Activated naive CD4-positive, alpha-beta T cell (primary cell): ENCODE results near the gene AOAH.
"Not testable (repeated sequence)": the region's sequence is repeated elsewhere in the genome, so short reads cannot be mapped to it uniquely, and the experiment has no call there.

Source experiments
- DNase-seq, 4 experiments: peaks; one replicate each; lab custom pipeline; 2025; lab: John Stamatoyannopoulos, UW

AOAH gene

DNA sequence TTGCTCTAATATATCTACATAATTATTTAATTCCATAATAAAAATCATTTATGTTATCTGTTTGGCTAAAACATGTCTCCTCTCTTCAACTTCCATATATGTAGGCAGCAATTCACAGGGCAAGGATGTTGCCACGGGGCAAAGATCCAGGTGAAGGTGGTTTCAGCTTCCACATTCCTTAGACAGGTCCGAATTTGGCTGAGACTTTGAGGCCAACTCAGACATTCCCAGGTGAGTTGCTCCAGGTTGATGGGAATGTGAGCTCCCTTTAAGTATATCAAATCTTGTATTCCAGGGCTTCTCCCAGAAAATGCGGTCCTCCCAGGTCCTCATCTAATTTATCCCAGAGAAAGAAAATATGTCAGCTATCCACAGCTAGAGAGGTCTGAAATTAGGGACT is 15.1 kb upstream of the AOAH start:
- DNase-seq: no peak

DNA sequence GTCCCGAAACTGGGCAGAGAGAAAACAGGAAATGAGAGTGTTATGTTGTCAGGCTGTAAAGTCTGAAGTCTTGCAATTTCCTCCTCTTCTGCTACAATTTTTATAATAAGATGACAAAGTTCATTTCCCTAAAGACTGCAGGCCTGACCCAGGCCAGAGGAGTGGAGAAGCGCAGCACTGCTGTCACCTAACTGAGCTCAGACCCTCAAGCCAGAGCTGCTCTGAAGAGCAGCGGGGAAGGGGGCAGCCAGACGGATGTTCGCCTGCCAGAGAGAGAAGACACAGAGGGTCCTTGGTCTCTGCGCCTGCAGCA is 12.6 kb upstream of the AOAH start:
- DNase-seq: no peak

DNA sequence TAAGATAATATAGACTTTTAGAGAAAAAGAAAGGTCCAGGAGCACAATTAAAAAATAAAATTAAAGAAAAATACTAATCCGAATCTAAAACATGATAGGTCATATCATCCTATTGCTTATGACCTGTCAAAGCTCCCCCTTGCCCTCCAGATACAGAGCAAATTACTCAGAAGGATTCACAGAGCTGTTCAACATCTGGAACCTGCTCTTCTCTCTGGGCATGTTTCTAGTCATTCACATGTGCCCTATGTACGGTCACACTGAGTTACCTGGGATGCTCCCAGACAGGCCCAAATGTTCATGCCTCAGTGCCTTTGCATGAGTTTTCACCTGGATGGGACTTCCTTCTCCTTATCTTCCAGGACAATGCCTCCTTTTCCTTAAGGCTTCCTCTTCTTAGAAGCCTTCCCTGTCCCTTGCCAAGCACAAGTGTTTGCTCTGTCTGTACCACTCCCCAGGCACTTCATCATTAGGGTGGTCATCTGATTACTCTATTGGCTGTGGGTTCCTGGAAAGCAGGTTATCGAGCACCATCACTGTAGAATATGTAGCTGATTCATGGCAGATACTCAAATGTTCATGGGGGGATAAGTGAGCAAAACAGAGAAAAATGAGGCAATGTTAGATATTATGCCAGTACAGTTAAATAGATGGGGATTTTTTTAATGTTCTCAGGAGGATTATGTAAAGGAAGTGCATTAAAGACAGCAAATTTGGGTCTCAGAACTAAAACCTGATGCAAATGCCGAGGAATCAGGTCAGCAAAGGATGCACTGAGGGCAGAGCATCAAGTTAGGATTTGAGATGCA is 12.0 kb upstream of the AOAH start:
- no peak for DNase-seq

DNA sequence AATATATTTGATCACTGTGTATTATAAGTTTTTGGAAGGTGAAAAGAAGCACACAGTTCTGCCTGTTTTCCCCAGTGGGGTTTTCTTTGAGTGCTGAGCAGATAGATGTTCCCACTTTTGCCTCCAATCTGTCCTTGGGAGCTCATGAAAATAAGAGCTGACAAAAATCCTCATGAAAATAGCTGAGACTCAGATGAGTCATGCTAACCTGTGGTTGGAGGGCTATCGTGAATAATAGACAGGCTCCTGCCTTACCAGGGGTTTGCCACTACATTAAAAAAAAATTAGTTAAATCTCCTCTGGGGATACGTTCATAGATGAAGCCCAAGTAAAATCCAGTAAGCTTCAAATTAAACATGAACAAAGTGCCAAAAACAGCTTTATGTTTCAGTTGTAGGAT is 10.9 kb upstream of the AOAH start:
- no peak for DNase-seq

DNA sequence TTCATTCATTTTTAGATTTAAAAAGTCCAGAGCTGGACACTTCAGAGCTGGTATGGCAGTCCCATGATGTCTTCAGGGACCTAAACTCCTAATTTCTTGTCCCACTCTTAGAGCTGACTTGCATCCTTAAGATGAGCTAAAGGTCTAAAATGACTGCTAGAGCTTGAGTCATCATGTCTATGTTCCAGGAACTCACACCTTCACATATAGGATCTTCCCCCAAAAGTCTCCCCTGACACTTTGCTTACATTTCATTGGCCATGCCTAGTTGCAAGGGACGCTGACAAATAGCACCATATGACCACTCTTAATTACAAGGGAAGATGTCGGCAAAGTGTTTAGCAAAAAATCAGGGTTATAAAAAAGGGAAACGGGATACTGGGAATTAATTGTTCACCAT is 10.4 kb upstream of the AOAH start:
- DNase-seq: no peak

DNA sequence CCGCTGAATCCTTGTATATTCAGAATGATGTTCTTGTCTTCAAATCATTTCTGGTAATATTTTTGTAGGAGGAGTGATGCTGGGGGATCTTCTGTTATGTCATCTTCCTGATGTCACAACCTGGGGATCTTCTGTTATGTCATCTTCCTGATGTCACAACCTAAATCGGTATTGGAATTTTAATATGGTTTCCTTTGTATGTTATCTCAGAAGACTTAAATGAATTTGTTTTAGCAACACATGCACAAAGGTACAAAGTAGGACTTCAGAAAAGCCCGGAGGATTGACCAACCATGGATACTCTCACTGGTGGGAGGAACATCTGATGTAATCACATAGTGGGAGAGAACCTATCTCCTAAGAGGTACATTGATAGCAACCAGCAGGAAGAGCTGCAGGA is 9.1 kb upstream of the AOAH start:
- DNase-seq: no peak

DNA sequence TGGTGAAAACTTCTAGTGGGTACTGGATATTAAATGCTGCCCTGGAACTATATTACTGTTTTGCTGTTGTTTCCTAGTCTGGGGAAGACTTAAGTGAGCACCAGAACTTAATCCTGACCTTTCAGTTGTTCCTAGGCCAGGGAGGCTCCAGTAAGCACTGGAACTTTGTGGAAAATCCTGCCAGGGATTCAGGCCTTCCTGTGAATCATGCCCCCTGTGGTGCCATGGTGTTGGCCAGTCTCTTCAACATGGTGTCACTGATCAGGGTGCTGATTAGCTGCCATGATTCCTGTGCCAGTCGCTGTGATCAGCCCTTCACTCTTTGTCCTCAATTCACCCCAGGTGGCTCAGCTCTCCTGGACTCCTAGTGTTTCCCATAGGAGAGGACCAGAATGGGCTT is 8.5 kb upstream of the AOAH start:
- DNase-seq: no peak

DNA sequence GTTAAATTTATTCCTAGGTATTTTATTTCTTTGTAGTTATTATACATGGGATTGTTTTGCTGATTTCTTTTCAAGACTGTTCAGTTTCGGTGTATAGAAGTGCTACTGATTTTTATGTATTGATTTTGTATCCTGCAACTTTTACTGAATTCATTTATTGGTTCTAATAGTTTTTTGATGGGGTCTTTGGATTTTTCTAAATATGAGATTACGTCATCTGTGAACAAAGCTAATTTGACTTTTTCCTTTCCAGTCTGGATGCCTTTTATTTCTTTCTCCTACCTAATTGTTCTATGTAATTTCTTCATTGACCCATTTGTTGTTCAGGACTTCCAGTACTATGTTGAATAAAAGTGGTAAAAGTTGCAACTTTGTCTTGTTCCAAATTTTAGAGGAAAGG is 5.8 kb upstream of the AOAH start:
- DNase-seq: no peak

DNA sequence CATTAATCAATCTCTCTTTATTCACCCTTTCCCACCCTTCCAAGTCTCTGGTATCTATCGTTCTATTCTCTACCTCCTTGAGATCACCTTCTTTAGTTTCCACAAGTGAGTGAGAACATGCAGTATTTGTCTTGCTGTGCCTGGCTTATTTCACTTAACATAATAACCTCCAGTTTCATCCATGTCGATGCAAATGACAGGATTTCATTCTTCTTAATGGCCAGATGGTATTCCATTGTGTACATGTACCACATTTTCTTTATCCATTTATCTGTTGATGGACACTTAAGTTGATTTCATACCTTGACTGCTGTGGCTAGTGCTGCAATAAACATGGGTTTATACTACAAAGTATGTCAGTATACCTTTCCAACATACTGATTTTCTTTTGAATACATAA is 3.8 kb upstream of the AOAH start:
- no peak for DNase-seq

DNA sequence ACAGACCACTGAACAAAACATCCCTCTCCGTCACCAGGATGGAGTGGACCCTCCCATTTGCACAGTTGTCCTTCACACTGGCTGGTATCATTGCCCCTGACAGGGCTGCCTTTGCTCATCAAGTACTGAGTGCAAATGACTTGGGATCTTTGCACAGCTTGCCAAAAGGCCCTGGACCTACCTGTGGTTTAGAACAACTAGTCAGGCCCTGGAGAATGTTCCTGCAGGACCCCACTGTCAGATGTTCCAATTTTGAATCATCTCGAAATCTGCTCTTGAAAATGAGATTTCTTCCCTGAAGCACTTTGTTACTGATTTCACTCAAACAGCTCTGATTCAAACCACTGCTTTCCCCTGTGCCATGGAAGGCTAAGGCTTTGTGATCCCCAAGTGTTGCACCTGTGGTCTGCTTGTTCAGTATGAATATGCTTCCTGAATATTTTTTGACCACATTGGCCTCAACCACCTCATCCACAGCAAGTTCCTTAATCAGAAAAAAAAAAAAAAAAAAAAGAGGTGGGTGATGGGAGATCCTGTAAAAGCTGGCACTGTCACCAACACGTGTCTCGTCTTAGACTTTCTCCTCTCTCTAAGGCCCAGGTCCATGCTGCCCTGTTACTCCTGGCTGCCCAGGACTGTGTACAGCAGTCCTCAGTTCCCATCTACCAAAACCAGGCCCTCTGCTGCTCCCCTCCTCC is 2.7 kb upstream of the AOAH start:
- DNase-seq: no peak

DNA sequence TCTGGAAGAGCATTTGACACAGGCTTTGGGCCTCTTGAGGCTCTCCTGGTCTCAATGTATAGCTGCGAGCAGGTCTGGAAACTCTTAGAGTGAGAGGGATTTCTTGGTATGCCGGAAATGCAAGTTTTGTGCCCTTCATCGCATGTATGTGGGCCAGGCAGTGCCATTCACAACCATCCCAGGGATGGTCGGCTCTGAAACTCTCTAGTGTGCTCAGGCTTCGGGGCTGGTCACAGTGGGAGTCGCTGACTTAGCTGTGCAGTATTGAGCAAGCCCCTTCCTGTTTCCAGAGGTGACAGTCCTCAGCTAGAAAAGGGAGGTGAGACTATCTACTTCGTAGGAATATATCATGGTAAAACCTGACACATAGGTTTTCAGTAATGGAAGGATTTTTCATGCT is 2.0 kb upstream of the AOAH start:
- no peak for DNase-seq

DNA sequence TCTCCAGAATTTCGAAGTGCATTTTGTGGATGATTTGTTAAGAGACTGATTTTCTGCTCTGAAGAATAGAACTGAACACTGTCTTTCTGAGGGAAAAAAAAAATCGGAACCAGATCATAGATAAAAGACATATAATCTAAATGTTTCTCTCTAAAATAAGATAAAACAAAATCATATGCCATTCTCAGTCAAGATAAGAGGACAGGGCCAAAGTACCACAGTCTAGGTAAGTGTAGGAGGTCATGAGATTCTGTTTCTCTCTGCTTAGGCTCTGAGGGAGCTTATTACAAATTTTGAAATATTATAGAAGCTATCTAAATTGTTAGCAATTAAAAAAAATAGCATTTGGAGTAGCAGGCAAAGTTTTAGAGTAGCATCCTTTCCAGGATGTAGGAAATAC is 702 bp upstream of the AOAH start:
- no peak for DNase-seq

DNA sequence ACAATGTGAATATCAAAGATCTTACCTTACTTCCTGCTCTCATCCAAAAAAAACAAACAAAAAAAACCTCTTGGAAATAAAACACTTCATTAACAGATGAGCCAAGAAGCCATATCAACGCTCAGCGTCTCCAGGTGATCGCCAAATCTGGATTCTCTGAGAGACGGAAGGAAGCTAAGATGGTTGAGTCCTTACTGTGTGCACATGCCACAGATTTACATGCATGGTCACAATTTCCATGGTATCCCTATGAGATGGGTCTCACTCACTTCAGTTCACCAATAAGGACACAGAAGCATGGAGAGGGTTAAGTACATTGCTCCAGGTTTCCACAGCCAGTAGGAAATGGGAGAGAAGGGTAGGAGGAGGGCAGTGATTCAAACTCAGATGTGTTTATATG is 1.0 kb downstream of the AOAH start:
- DNase-seq: no peak

DNA sequence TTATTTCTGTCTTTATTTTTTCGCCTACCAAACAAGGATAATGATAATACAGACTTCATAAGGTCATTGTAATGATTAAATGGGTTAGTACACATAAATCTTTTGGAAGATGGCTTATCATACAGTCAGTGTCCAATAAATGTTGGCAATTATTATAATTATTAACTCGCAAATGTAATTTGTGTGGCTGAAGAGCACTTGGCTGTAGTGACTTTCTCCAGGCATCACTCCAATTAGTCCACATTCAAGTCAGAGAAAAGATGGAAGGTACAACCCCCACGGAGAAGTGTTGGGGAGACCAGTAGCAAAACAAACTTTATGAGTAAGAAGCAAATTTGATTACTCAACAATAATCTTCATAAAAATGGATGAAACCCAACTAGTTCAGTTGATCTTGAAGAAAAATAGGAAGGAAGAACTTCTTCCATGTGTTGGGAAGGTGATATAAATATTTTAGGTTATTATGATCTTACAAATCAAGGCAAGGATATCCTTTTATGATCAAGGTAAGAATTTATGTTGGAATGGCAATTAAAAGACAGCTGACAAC is 5.1 kb downstream of the AOAH start:
- DNase-seq: no peak

DNA sequence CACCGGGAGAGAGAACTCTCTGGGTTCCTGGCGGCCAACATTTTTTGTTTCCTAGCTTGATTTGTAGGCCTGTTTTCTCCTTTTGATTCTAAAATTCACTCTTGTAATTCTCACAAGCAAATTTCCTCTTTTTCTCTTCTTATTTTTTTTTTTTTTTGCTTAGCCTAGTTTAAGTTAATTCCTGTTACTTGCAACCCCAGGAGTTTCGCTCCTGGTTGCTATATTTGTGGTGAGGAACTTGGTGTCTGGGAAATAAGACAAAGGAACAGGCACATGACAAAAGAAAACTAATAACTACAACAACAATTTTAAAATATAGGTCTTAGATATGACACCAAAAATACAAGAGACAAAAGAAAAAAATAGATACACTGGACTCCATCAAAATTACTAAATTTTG is 6.7 kb downstream of the AOAH start:
- no peak for DNase-seq

DNA sequence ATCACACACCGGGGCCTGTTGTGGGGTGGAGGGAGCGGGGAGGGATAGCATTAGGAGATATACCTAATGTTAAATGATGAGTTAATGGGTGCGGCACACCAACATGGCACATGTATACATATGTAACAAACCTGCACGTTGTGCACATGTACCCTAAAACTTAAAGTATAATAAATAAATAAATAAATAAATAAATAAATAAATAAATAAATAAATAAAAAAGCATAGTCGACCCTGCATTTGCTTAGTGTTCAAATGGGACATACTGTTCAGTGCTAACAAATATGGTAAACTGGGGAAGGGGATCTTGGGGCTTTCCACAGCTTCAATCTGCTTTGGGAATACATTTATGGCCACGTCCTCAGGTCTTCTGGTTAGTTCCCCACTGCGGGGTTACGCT is 7.5 kb downstream of the AOAH start:
- not testable (repeated sequence) for DNase-seq

DNA sequence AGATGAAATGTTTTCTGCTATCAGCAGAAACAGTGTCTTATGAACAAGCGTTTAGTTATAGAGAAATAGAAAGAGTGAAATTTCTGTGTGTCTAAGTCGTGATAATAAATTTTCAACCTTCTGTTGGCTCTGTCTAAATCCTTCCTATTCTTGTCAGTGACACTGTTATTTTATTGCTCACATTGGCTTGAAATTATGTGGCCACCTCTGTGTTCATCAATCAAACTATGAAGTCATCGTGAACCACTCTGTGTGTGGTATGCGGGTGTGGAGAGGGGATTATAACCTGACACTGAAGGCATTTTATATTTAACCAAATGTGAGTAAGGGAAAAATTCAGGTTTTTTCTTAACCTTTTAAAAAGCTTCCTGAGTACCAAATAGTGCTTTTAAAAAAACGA is 12.3 kb downstream of the AOAH start:
- DNase-seq: no peak

DNA sequence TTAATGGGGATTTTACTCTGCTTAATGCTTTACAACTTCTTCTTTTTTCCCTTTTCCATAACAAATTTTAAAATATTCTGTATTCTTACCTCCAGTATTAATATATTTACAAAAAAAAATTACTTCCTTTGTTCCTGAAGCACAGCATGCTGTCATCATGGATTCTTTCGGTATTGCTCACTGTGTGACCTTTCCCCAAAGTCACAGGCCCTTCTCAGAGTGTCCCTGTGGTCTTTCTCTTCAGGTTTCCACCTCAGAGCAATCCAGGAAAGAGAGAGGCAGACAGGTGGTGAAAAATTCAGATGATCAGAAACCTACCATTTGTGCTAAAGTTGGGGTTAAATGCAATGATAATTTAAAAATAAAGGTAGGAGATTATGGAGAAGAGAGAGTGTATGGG is 13.0 kb downstream of the AOAH start:
- DNase-seq: no peak

DNA sequence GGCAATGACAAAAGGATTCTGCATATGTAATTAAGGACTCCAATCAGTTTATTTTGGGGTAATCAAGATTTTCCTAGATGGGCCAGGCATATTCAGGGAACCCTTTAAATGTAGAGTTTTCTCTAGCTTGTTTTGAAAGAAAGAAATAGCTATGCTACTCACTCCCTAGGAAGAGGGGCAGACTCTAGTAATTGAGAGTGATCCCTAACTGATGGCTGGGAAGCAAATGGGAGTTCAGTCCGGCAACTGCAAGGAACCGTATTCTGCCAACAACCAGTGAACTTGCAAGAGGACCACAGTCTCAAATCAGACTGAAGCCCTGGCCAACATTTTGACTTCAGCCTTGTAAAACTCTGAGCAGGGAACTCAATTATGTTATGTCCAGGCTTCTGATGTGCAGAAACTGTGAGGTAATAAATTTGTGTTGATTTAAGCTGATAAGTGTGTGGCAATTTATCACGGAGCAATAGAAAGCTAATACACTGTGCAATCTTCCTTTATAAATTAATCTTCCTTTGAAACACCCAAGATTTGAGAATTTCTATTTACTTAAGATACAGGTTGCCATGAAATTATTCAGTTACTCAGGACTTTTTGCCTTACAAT is 14.0 kb downstream of the AOAH start:
- no peak for DNase-seq

DNA sequence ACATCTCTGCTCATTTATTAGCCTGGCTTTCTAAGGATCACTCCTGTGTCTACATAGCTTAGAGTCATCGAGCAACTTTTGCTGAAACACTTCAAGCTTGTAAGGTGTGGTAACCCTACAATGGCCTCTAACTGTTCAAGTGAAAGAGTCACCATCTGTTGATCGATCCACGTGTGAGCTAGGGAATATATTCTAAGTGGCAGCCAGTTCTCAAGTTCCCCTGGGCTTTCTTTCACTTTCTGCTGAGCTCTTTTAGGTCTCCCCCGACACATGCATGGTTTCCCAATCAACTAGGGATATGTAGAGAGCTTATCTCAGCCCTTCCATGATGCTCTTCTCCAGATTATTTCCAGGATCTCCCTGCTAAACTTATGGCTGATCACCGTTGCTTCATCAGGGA is 15.5 kb downstream of the AOAH start:
- DNase-seq: no peak

DNA sequence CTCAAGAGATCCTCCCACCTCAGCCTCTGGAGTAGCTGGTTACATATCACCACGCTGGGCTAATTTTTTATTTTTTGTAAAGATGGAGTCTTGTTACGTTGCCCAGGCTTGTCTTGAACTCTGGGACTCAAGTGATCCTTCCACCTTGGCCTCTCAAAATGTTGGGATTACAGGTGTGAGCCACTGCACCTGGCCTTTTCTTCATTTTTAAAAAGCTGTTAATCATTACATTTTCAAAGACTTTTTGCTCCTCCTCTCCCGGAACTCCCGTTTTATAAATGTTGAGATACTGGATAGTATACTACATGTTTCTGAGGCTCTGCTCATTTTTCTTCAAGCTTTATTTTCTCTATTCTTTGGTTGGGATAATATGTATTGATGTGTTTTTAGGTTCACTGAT is 16.4 kb downstream of the AOAH start:
- DNase-seq: no peak

DNA sequence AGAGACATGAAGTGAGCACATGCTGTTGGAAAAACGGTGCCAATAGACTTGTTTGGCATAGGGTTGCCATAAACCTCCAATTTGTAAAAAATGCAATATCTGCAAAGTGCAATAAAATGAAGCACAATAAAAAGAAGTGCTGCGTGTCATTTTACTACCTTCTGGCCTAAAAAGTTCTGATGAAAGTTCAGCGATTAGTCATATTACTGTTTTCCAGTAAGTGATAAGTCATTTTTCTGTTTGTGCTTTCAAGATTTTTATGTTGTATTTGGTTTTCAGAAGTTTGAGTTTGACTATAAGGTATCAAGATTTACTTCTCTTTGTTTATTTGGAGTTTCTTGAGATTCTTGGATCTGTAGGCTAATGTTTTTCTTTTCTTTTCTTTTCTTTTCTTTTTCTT is 16.8 kb downstream of the AOAH start:
- DNase-seq: no peak

DNA sequence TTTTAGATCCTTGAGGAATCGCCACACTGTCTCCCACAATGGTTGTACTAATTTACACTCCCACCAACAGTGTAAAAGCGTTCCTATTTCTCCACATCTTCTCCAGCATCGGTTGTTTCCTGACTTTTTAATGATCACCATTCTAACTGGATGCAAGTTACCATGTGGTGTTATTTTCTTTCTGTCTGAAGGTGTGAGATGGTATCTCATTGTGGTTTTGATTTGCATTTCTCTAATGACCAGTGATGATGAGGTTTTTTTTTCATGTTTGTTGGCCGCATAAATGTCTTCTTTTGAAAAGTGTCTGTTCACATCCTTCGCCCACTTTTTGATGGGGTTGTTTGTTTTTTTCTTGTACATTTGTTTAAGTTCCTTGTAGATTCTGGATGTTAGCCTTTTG is 20.4 kb downstream of the AOAH start:
- DNase-seq: not testable (repeated sequence)
